ENCODE data around the gene HGD. TPM values are rescaled to one million over a fixed set of nuclear protein-coding genes. Genes with fewer than 3 reads are reported as not detected.

The HGD gene
- total RNA-seq, 4 donors from 2014 or later, result 1.7 to 5.1 (median 2.1) TPM; not detected in 1

GRCh38 chr3:120604382-120604781 is 77.7 kb downstream of the HGD start:
- Histone ChIP-seq H3K4me1 (peaks cover 3% of the 10 kb centered on the region), H3K36me3 (peaks cover 25% of the 10 kb centered on the region), H3K27ac (no peak overlapping the region), H3K4me3 (no peak overlapping the region), H3K9me3 (no peaks in the 10 kb centered on the region), H3K27me3 (no peaks in the 10 kb centered on the region)
- DNase-seq (ENCODE audit: low spot score in 2 of 2), result no peak
- TF ChIP-seq EP300 (IDR thresholded peaks at IDR 0.05) (no peak), POLR2AphosphoS5 (IDR thresholded peaks at IDR 0.05) (no peak), CTCF (IDR thresholded peaks at IDR 0.05) (no peak), POLR2A (IDR thresholded peaks at IDR 0.05) (no peak)

GRCh38 chr3:120602682-120603081 is 79.4 kb downstream of the HGD start:
- Histone ChIP-seq H3K4me1 (peaks cover 19% of the 10 kb centered on the region), H3K27ac (no peak overlapping the region), H3K9me3 (no peaks in the 10 kb centered on the region), H3K36me3 (peaks cover 33% of the 10 kb centered on the region), H3K27me3 (no peaks in the 10 kb centered on the region), H3K4me3 (no peak overlapping the region)
- 87% methylated on average over 2 of the region's 2 CpGs for WGBS
- no peak for DNase-seq (ENCODE audit: low spot score in 2 of 2)
- no peak for TF ChIP-seq POLR2A (IDR thresholded peaks at IDR 0.05)
- no peak for TF ChIP-seq POLR2AphosphoS5 (IDR thresholded peaks at IDR 0.05)
- TF ChIP-seq CTCF (IDR thresholded peaks at IDR 0.05), result no peak
- no peak for TF ChIP-seq EP300 (IDR thresholded peaks at IDR 0.05)

DNA sequence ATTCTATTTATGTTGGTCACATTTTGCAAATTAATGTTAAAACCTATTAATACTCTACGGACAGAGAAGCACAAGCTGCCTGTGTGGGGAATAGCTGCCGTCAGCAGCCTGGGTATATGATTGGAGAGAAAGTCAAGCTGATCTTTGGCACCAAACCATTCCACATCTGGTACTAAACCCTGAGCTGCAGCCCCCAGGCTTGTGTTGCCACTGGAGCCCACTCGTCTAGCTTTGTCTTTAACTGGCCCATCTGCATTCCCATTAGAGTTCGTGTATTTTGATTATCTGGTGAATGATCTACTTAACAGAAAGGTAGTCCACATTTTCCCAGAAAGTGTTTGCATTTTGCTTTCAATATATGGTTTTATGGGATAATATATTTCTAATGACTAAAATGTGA is 80.5 kb downstream of the HGD start:
- peaks cover 33% of the 10 kb centered on the region for H3K36me3 ChIP-seq
- H3K9me3 ChIP-seq, result no peaks in the 10 kb centered on the region
- no peak for TF ChIP-seq POLR2AphosphoS5 (IDR thresholded peaks at IDR 0.05)
- TF ChIP-seq POLR2A (IDR thresholded peaks at IDR 0.05), result no peak
- TF ChIP-seq EP300 (IDR thresholded peaks at IDR 0.05), result no peak
- no peak for TF ChIP-seq CTCF (IDR thresholded peaks at IDR 0.05)
- DNase-seq (ENCODE audit: low spot score in 2 of 2), result no peak
- peaks cover 27% of the 10 kb centered on the region for H3K4me1 ChIP-seq
- H3K27ac ChIP-seq, result no peak overlapping the region
- no peaks in the 10 kb centered on the region for H3K27me3 ChIP-seq
- no peak overlapping the region for H3K4me3 ChIP-seq
- 58% methylated on average over 4 of the region's 4 CpGs for WGBS

DNA sequence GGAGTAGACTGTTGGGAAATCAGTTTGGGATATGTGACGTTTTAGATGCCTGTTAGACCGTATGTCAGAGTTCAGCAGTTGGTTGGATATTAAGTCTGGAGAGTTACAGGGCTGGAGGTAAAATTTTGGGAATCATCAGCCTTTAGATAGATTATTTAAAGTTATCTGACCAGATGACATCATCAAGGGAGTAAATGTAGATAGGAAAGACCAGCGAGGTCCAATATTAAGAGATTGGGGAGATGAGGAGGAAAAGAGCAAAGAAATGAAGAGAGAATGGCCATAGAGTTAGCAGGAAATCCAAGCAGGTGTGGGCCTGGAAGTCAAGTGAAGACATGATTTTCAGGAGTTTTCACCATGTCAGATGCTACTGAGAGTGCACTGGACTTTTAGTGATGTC is 82.8 kb downstream of the HGD start:
- 65% methylated on average over 3 of the region's 3 CpGs for WGBS
- DNase-seq (ENCODE audit: low spot score in 2 of 2), result no peak

GRCh38 chr3:120597445-120598049 is 84.5 kb downstream of the HGD start:
- Histone ChIP-seq H3K36me3 (peaks cover 24% of the 10 kb centered on the region), H3K27me3 (no peaks in the 10 kb centered on the region), H3K4me1 (peaks cover 32% of the 10 kb centered on the region), H3K4me3 (peak overlapping the region; percentile 82), H3K9me3 (no peaks in the 10 kb centered on the region), H3K27ac (no peak overlapping the region)
- 21% methylated on average over 1 of the region's 1 CpG for WGBS
- TF ChIP-seq POLR2AphosphoS5 (IDR thresholded peaks at IDR 0.05) (no peak), POLR2A (IDR thresholded peaks at IDR 0.05) (no peak), EP300 (IDR thresholded peaks at IDR 0.05) (no peak), CTCF (IDR thresholded peaks at IDR 0.05) (no peak)
- DNase-seq (ENCODE audit: low spot score in 2 of 2), result no peak

More for the DNA sequence above, 82.8 kb downstream of the HGD start:
- H3K4me1 ChIP-seq, result peaks cover 32% of the 10 kb centered on the region
- no peaks in the 10 kb centered on the region for H3K27me3 ChIP-seq
- H3K36me3 ChIP-seq, result peaks cover 33% of the 10 kb centered on the region
- H3K27ac ChIP-seq, result no peak overlapping the region
- TF ChIP-seq POLR2A (IDR thresholded peaks at IDR 0.05) (no peak), CTCF (IDR thresholded peaks at IDR 0.05) (no peak), EP300 (IDR thresholded peaks at IDR 0.05) (no peak), POLR2AphosphoS5 (IDR thresholded peaks at IDR 0.05) (no peak)
- no peaks in the 10 kb centered on the region for H3K9me3 ChIP-seq
- no peak overlapping the region for H3K4me3 ChIP-seq
